Neuronal stem cell (in vitro differentiated cells): Measurements from ENCODE around the gene PLXNA4.

Experiments
- DNase-seq: peaks from one replicate; pipeline ENCODE4 v3.0.0-alpha.2; 2013; ENCODE audit warnings: low spot score
- H2AFZ ChIP-seq: one replicate; pipeline ENCODE4 v1.6.1; 2013; ENCODE audit warnings: mild to moderate bottlenecking, low read length, inconsistent platforms
- H2AK5ac ChIP-seq: 2 replicates; pipeline ENCODE4 v1.6.1; 2013; ENCODE audit warnings: low read depth, mild to moderate bottlenecking, inconsistent platforms, low read length, moderate library complexity, mixed read lengths
- H2BK120ac ChIP-seq: 2 replicates; pipeline ENCODE4 v1.6.1; 2013; ENCODE audit warnings: low read depth, mild to moderate bottlenecking, inconsistent platforms, low read length, moderate library complexity, mixed read lengths
- H2BK12ac ChIP-seq: one replicate; pipeline ENCODE4 v1.6.1; 2013; ENCODE audit warnings: low read length, inconsistent platforms
- H2BK15ac ChIP-seq: 2 replicates; pipeline ENCODE4 v1.6.1; 2013; ENCODE audit warnings: mild to moderate bottlenecking, low read length, inconsistent platforms, mixed read lengths
- H2BK5ac ChIP-seq: one replicate; pipeline ENCODE4 v1.6.1; 2013; ENCODE audit warnings: inconsistent platforms, mild to moderate bottlenecking, low read length, moderate library complexity
- H3K14ac ChIP-seq: one replicate; pipeline ENCODE4 v1.6.1; 2013; ENCODE audit warnings: low read length, inconsistent platforms
- H3K18ac ChIP-seq: 2 replicates; pipeline ENCODE4 v1.6.1; 2013; ENCODE audit warnings: low read length, inconsistent platforms
- H3K23ac ChIP-seq: 2 replicates; pipeline ENCODE4 v1.6.1; 2013; ENCODE audit warnings: low read depth, mild to moderate bottlenecking, mixed read lengths, low read length, inconsistent platforms; ENCODE audit not compliant: poor library complexity
- H3K27ac ChIP-seq: replicated peaks from 3 replicates; pipeline ENCODE4 v1.5.1; 2013; ENCODE audit warnings: low read length, inconsistent platforms
- H3K27me3 ChIP-seq, 3 experiments: 2 replicates each; pipeline ENCODE4 v1.6.1; 2013; ENCODE audit warnings: low read length in 3 of 3, mild to moderate bottlenecking in 2 of 3, inconsistent platforms in 1 of 3, low read depth in 1 of 3, mixed read lengths in 1 of 3, moderate library complexity in 1 of 3; ENCODE audit not compliant: control insufficient read depth in 3 of 3, insufficient read depth in 3 of 3
- H3K36me3 ChIP-seq, 2 donors: replicated peaks in 1 of 2; 2 replicates each; pipeline ENCODE4 v1.6.1; 2013; ENCODE audit warnings: low read length in 2 of 2; ENCODE audit not compliant: control insufficient read depth in 2 of 2, insufficient read depth in 2 of 2
- H3K4ac ChIP-seq: 2 replicates; pipeline ENCODE4 v1.6.1; 2013; ENCODE audit warnings: inconsistent platforms, mild to moderate bottlenecking, low read length, moderate library complexity
- H3K4me1 ChIP-seq, 2 donors: 1 replicate in 1 of 2; 2 replicates in 1 of 2; pipeline ENCODE4 v1.6.1; 2013; ENCODE audit warnings: low read length in 2 of 2, low read depth in 1 of 2; ENCODE audit not compliant: control insufficient read depth in 2 of 2, insufficient read depth in 1 of 2
- H3K4me2 ChIP-seq: one replicate; pipeline ENCODE4 v1.6.1; 2013; ENCODE audit warnings: mild to moderate bottlenecking, low read length, inconsistent platforms; ENCODE audit not compliant: insufficient read depth, poor library complexity, severe bottlenecking
- H3K4me3 ChIP-seq, 2 donors: 2 replicates each; pipeline ENCODE4 v1.5.1; 2013; ENCODE audit warnings: low read length in 2 of 2, mild to moderate bottlenecking in 2 of 2, inconsistent platforms in 1 of 2, moderate library complexity in 1 of 2
- H3K79me1 ChIP-seq: one replicate; pipeline ENCODE4 v1.6.1; 2013; ENCODE audit warnings: low read depth, mild to moderate bottlenecking, inconsistent platforms, low read length, moderate library complexity
- H3K9ac ChIP-seq: one replicate; pipeline ENCODE4 v1.6.1; 2013; ENCODE audit warnings: mild to moderate bottlenecking, low read depth, low read length, inconsistent platforms; ENCODE audit not compliant: poor library complexity
- H3K9me3 ChIP-seq, 2 donors: replicated peaks in 1 of 2; 2 replicates each; pipeline versions ENCODE3 to v1.6.1; 2013; ENCODE audit warnings: low read length in 2 of 2, mild to moderate bottlenecking in 2 of 2, inconsistent platforms in 1 of 2, low read depth in 1 of 2, mixed read lengths in 1 of 2, moderate library complexity in 1 of 2; ENCODE audit not compliant: control insufficient read depth in 2 of 2, insufficient read depth in 1 of 2
- H4K8ac ChIP-seq: one replicate; pipeline ENCODE4 v1.6.1; 2013; ENCODE audit warnings: low read depth, mild to moderate bottlenecking, inconsistent platforms, low read length, moderate library complexity
- H4K91ac ChIP-seq: one replicate; pipeline ENCODE4 v1.6.1; 2013; ENCODE audit warnings: low read length, low read depth, mild to moderate bottlenecking, inconsistent platforms; ENCODE audit not compliant: poor library complexity
- WGBS, 2 donors: extraction: QIAGEN DNeasy Blood & Tissue Kit; methylation state at CpG; one replicate each; pipeline ENCODE4 v1.1.7; 2013; ENCODE audit warnings: missing lambda C conversion rate in 2 of 2, mixed read lengths in 1 of 2; ENCODE audit not compliant: insufficient read length in 2 of 2, insufficient replicate concordance in 1 of 2; ENCODE audit errors: extremely low coverage in 2 of 2; 5-methylcytosine and 5-hydroxymethylcytosine counted together

The PLXNA4 gene

DNA sequence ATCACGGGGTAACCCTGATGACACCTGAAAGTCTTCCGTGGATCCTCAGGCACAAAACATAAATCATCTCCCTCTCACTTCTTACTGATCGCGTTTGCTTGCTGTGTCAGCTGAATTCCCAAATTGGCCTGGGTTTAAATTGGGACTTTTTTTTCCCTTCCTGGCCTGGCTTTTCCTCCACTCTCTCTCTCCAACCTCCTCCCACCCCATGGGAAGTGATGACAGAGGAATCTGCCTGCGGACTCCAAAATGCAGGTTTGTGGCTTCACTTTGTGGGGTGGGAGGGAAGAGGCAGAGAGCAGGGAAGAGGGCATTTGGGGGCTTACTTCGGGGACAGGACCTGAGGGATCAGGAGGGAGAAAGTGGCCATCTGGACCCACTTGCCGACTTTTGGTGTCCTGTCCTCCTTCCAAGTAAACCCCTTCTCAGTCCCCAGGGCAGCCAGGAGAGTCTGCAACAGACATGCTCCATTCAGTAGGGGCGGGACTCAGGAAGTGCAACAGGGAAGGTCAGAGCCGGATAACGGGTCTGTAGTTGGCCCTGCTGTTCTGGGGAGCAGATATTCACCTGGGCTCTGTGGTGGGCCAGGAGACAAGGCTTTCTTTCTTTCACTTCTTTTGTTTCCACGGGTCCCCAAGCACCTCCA, 172.7 kb downstream of the PLXNA4 start:
- no peak overlapping the region for H3K4ac ChIP-seq
- H4K91ac ChIP-seq, result no peak overlapping the region
- no peak overlapping the region for H2BK5ac ChIP-seq
- no peak overlapping the region for H4K8ac ChIP-seq
- H3K4me2 ChIP-seq, result no peak overlapping the region
- H3K23ac ChIP-seq, result no peak overlapping the region
- H3K4me1 ChIP-seq, result peaks cover 0 to 4% of the 10 kb centered on the region in 2 donors
- H2BK15ac ChIP-seq, result no peak overlapping the region
- H3K4me3 ChIP-seq, result no peak overlapping the region
- H3K27ac ChIP-seq, result no peak overlapping the region
- no peak overlapping the region for H2BK12ac ChIP-seq
- H2AK5ac ChIP-seq, result no peak overlapping the region
- no peak overlapping the region for H3K14ac ChIP-seq
- H3K9ac ChIP-seq, result no peak overlapping the region
- no peak overlapping the region for H2BK120ac ChIP-seq
- H3K79me1 ChIP-seq, result no peaks in the 10 kb centered on the region
- no peaks in the 10 kb centered on the region for H3K36me3 ChIP-seq
- H3K27me3 ChIP-seq, result peaks cover 0 to 3% (median 0%) of the 10 kb centered on the region in 3 experiments
- no peaks in the 10 kb centered on the region for H3K9me3 ChIP-seq
- no peak overlapping the region for H3K18ac ChIP-seq
- DNase-seq, result no peak
- no CpG with 5 or more reads among the region's 11 CpGs for WGBS, 2 donors
- no peak overlapping the region for H2AFZ ChIP-seq

DNA sequence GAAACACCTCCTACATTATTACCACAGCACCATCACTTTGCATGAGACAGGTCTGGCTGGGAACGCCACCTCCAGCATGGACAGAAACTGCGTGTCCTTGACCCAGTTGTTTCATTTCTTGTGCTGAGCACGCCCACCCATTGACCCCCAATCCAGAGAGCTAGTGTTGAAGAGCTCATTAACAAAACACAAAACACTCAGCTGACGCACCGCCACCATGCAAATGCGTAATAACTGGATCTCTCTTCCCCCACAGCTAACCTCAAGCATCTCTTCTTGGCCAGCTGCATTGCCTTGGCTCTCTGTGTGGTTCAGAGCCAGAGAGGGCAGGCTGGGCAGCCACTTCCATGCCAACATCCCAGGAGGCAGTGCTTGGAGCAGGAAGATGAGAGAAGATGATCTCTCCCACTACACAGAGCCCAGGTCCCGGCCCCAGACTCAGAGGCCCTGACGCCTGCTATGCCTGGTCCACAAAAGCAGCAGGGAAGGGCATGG, 173.5 kb downstream of the PLXNA4 start:
- H3K4me3 ChIP-seq, result no peak overlapping the region
- no peaks in the 10 kb centered on the region for H3K79me1 ChIP-seq
- H3K36me3 ChIP-seq, result no peaks in the 10 kb centered on the region
- H3K18ac ChIP-seq, result no peak overlapping the region
- H2BK5ac ChIP-seq, result no peak overlapping the region
- peak overlapping the region; percentile 9 for H2AK5ac ChIP-seq
- H3K27ac ChIP-seq, result no peak overlapping the region
- H2AFZ ChIP-seq, result no peak overlapping the region
- H4K91ac ChIP-seq, result no peak overlapping the region
- no peak for DNase-seq
- no peak overlapping the region for H3K9ac ChIP-seq
- H3K4me1 ChIP-seq, result peaks cover 0 to 4% of the 10 kb centered on the region in 2 donors
- no CpG with 5 or more reads among the region's 8 CpGs for WGBS, 2 donors
- H3K23ac ChIP-seq, result no peak overlapping the region
- no peak overlapping the region for H3K4me2 ChIP-seq
- H3K14ac ChIP-seq, result no peak overlapping the region
- no peak overlapping the region for H2BK120ac ChIP-seq
- peaks cover 0 to 3% (median 0%) of the 10 kb centered on the region in 3 experiments for H3K27me3 ChIP-seq
- no peak overlapping the region for H2BK12ac ChIP-seq
- no peak overlapping the region for H3K4ac ChIP-seq
- H4K8ac ChIP-seq, result no peak overlapping the region
- H2BK15ac ChIP-seq, result no peak overlapping the region
- no peaks in the 10 kb centered on the region for H3K9me3 ChIP-seq

DNA sequence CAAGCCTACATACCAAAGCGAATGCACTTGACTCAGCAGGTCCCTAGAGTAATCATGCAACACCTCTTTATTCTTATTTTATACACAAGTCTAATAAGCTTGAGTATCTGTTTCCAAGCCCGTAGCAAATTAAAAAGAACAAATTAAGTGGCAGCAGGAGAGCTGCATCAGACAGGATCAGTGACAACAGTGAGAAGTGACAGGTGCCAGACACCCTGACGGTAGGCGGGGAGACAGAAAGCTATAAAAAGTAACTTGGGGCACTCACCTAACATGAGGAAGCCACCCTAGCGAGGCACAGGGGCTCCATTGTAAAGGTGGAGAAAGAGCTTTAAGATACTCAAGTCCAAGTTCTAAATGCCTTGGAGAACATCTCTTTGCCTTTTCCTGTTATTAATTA, 174.2 kb downstream of the PLXNA4 start:
- H3K36me3 ChIP-seq, result no peaks in the 10 kb centered on the region
- no peak overlapping the region for H3K9ac ChIP-seq
- peaks cover 0 to 6% of the 10 kb centered on the region in 2 donors for H3K4me1 ChIP-seq
- H3K79me1 ChIP-seq, result no peaks in the 10 kb centered on the region
- WGBS, 2 donors, result no CpG with 5 or more reads among the region's 5 CpGs
- no peak overlapping the region for H3K18ac ChIP-seq
- no peak overlapping the region for H3K4me2 ChIP-seq
- no peak overlapping the region for H3K23ac ChIP-seq
- H4K8ac ChIP-seq, result no peak overlapping the region
- no peak for DNase-seq
- H3K27me3 ChIP-seq, result peaks cover 0 to 3% (median 0%) of the 10 kb centered on the region in 3 experiments
- H3K27ac ChIP-seq, result no peak overlapping the region
- H2BK15ac ChIP-seq, result no peak overlapping the region
- no peak overlapping the region for H3K14ac ChIP-seq
- no peak overlapping the region for H3K4me3 ChIP-seq
- no peak overlapping the region for H2BK12ac ChIP-seq
- H2AK5ac ChIP-seq, result no peak overlapping the region
- no peak overlapping the region for H2AFZ ChIP-seq
- H2BK5ac ChIP-seq, result no peak overlapping the region
- H2BK120ac ChIP-seq, result no peak overlapping the region
- no peaks in the 10 kb centered on the region for H3K9me3 ChIP-seq
- no peak overlapping the region for H3K4ac ChIP-seq
- no peak overlapping the region for H4K91ac ChIP-seq

DNA sequence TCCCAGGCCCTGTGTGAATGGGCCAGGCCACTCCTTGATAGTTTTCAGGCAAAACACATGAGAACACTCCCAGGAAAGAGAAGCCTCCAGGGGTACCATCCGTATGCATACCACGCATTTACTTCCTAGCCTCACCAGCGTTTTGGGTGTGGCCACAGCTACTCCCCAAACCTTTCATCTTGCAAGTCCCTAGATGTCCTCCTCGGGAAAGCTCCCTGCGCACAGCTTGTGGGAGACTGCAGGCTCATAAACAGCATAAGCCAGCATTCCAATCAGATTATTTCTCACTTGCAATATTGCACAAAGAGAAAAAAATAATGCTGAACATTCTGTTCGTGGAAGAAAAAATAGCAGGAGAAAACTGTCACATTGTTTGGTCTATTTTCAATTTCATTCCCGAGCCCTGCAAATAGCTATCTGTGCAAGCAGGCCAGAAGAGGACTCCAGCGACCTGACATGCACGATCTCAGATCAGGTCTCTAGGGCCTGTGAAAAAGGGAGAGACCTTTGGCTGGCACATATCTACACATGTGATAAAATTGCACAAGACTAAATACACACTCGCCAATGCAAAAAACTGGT, 175.6 kb downstream of the PLXNA4 start:
- no peak overlapping the region for H3K4me2 ChIP-seq
- DNase-seq, result no peak
- no peak overlapping the region for H4K8ac ChIP-seq
- H3K9me3 ChIP-seq, result no peaks in the 10 kb centered on the region
- H3K79me1 ChIP-seq, result no peaks in the 10 kb centered on the region
- no peak overlapping the region for H3K4ac ChIP-seq
- no peak overlapping the region for H3K4me3 ChIP-seq
- WGBS, 2 donors, result no CpG with 5 or more reads among the region's 10 CpGs
- no peak overlapping the region for H2BK120ac ChIP-seq
- no peak overlapping the region for H3K27ac ChIP-seq
- H2BK15ac ChIP-seq, result no peak overlapping the region
- no peak overlapping the region for H2AFZ ChIP-seq
- peaks cover 0 to 6% of the 10 kb centered on the region in 2 donors for H3K4me1 ChIP-seq
- H3K14ac ChIP-seq, result no peak overlapping the region
- H2BK5ac ChIP-seq, result no peak overlapping the region
- no peaks in the 10 kb centered on the region for H3K36me3 ChIP-seq
- H2AK5ac ChIP-seq, result no peak overlapping the region
- no peak overlapping the region for H3K23ac ChIP-seq
- no peak overlapping the region for H3K9ac ChIP-seq
- no peak overlapping the region for H2BK12ac ChIP-seq
- H3K18ac ChIP-seq, result no peak overlapping the region
- H4K91ac ChIP-seq, result no peak overlapping the region
- peaks cover 0 to 3% (median 0%) of the 10 kb centered on the region in 3 experiments for H3K27me3 ChIP-seq
